Coronary artery (tissue), 2 donors: ENCODE results near the gene WDR82.

Source experiments
- DNase-seq: peaks from one replicate; pipeline ENCODE4 v3.0.0-alpha.2; 2017; ENCODE audit warnings: low spot score
- H3K27ac ChIP-seq, 2 donors: fragments of 200-600 bp; sonication (generic); one replicate each; pipeline ENCODE4 v1.5.1; 2016 to 2019
- H3K4me3 ChIP-seq: fragments of 200-600 bp; sonication (generic); 2 replicates; pipeline ENCODE4 v1.5.1; 2016; ENCODE audit warnings: mild to moderate bottlenecking, moderate library complexity
- TF ChIP-seq, protein P1 (sequence below): fragments of 200-600 bp; sonication (generic); IDR thresholded peaks from one replicate; pipeline ENCODE4 v1.5.1; 2019; ENCODE audit warnings: antibody characterized with exemption

The WDR82 gene

DNA sequence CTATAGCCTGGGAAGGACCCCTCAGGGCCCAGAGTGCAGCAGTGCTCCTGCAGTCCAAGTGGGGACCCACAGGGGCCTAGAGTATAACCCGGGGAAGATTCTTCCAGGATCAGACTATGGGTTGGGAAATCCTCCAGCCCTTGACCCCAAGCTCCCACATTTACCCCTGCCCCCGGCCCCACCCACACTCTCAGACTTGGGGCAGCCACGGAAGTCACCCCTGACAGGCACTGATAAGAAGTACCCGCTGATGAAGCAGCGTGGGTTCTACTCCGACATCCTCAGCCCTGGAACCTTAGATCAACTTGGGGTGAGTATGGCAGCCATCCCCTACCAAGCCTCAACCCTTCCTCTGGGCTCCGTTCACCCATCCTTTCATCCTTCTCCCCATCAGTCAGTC is 44.0 kb upstream of the WDR82 start:
- TF ChIP-seq, protein P1, sequence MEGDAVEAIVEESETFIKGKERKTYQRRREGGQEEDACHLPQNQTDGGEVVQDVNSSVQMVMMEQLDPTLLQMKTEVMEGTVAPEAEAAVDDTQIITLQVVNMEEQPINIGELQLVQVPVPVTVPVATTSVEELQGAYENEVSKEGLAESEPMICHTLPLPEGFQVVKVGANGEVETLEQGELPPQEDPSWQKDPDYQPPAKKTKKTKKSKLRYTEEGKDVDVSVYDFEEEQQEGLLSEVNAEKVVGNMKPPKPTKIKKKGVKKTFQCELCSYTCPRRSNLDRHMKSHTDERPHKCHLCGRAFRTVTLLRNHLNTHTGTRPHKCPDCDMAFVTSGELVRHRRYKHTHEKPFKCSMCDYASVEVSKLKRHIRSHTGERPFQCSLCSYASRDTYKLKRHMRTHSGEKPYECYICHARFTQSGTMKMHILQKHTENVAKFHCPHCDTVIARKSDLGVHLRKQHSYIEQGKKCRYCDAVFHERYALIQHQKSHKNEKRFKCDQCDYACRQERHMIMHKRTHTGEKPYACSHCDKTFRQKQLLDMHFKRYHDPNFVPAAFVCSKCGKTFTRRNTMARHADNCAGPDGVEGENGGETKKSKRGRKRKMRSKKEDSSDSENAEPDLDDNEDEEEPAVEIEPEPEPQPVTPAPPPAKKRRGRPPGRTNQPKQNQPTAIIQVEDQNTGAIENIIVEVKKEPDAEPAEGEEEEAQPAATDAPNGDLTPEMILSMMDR: no peak
- DNase-seq: no peak
- no peak overlapping the region for H3K27ac ChIP-seq
- H3K4me3 ChIP-seq: no peak overlapping the region

DNA sequence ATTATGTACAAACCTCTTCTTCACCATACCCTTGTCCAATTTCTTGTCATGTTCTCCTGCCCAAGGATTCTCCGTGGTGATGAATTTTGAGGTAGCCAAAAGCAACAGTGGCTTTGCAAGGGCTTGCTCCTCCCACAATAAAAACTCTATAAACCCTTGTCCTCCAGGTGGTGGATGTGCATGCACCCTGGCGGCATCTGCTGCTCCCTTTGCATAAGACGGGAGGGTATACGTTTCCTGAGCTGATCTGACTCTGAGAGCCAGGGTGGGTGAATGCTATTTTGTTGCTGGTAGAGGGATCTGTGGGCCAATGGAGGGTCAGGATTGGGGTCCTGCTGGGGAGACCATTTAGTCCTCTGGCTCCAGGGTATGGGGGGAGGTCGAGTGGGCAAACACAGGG is 43.0 kb upstream of the WDR82 start:
- TF ChIP-seq, protein P1: no peak
- no peak overlapping the region for H3K4me3 ChIP-seq
- DNase-seq: no peak
- H3K27ac ChIP-seq: no peak overlapping the region

DNA sequence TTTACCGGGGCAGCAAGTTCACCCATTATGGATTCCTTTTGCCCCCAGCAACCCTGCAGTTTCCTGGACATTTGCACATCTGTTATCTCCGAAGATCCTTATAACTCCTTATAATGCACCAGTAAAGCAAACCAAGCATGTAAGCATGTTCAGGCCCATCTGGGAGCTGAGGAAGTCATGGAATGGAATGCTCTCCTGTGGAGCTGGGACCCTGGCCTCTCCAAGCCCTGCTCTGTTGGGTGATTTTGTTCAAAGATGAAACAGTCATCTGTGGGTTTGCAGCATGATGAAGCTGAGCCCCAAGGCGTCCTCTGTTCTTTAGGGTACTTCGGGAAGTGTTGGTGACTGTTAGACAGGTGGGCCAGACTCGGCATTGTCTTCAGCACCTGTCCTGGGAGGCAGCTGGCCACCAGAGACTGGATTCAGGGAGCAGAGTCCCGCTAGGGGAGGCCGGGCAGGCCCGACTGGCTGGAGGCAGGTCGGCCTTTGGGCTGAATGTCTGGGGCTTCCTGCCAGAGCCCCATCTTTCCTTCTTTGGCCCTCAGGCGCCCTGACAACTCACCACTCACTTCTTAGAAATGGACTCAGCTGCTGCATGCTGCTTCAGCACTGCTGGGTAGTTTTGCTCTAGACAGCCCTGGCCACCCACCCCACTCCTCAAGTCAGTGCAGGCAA is 41.6 kb upstream of the WDR82 start:
- no peak overlapping the region for H3K27ac ChIP-seq
- H3K4me3 ChIP-seq: no peak overlapping the region
- TF ChIP-seq, protein P1: no peak
- DNase-seq: no peak

DNA sequence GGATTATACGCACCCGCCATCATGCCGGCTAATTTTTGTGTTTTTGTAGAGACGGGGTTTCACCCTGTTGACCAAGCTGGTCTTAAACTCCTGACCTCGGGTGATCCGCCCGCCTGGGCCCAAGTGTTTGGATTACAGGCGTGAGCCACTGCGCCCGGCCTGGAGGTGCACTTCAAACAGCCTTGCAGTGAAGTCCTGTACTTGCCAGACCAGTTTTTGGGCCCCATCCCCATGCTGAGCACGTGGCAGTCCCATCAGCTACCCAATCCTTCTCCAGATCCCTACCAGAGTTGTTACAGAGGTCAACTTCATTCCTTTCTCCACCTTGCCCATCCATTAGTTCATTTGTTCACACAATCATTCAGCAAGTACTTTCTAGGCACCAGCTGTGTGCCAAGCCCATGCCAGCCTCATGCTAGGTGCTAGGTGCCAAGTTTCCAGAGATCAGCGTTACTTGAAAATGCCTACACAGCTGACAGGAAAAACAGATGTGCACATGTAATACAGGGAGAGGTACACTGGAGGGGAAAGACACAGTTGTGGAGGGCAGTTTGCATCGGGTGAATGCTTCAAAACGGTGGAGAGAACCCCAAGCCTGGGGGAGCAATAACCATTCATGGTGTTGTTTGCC is 39.9 kb upstream of the WDR82 start:
- no peak for DNase-seq
- Histone ChIP-seq H3K4me3 (no peak overlapping the region), H3K27ac (no peak overlapping the region)
- TF ChIP-seq, protein P1: no peak

DNA sequence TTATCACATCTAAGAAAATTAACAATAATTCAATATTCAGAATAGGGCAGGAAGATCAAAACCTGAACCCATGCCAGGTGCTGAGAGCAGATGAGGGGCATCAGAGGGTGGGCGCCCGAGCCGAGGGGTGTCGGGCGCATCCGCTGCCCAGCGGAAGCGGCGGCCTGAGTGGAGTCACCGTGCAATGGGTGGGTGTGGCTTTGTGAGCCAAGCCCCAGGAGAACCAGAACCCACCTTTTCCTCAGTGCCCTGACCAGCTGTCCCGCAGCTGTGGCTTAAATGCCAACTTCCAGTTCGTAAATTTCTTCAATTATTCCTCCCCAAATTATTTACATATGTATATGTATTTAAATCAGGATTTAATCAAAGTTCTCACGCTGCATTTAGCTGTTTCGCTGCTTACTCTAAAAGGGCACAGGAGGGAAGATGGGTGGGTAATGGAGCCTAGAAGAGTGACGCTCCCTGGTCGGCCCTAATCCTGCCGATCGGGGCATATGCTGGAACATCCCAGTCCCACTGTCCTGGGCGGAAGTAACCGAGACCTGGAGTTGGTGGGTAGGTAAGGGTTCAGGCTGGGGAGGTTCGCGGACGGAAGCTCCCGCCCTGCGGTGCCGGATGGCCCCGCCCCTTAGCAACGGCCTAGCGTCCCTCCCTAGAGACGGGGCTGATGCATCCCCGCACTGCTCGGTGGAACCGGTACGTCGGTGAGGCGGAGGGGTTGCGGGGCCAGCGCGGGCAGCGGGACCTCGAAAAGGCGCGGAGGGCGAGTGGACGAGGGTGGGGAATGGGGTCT is 39.0 kb upstream of the WDR82 start:
- TF ChIP-seq, protein P1: no peak
- H3K27ac ChIP-seq: no peak overlapping the region

DNA sequence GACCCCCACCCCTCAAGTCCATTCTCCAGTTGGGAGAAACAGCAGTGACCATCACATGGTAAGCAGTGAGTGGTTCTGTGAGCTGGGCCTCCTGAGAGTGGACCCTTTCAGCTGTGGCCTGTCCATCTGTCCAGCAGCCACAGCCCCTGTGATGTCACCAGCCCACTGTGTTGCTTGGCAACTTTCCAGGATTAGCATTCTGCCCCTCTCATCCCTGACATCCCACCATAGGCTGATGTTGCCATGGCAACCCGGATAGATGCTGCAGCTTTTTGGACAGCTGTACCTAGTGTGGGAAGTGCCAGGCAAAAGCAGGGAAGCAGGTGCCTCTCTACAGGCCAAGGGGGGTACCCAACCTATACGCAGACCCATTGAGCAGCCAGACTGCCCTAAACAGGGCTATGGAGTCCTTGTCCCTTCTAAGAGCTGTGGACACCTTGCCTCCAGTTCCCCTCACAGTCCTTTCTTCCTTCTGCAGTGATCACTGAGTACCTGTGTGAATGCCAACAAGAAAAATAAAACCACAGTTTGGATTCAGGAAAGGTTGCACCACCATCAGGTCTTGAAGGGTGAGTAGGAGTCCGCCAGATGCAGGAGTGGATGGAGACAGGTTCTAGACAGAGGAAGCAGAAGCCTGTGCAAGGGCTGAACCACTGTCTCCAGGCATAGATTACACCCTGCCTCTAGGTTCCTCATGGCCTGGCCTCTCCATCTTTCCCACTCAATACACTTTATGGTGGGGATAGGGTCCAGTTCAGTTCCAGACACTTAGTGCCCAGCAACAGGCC is 37.7 kb upstream of the WDR82 start, which contains the start of gene DNAH1:
TSS of gene DNAH1 (plus strand) at position 343 of the 788 bp plus-strand sequence. CDS start 6,124 bp downstream, outside the sequence.
- Histone ChIP-seq H3K27ac (no peak within 1 kb of the TSS), H3K4me3 (peak within 1 kb of the TSS; percentile 66)
- TF ChIP-seq, protein P1: no peak
- no peak for DNase-seq

More for the DNA sequence above, 39.0 kb upstream of the WDR82 start:
- DNase-seq: no peak
- H3K4me3 ChIP-seq: peak overlapping the region; percentile 66
